Measurements from ENCODE around the gene BAD.

DNA sequence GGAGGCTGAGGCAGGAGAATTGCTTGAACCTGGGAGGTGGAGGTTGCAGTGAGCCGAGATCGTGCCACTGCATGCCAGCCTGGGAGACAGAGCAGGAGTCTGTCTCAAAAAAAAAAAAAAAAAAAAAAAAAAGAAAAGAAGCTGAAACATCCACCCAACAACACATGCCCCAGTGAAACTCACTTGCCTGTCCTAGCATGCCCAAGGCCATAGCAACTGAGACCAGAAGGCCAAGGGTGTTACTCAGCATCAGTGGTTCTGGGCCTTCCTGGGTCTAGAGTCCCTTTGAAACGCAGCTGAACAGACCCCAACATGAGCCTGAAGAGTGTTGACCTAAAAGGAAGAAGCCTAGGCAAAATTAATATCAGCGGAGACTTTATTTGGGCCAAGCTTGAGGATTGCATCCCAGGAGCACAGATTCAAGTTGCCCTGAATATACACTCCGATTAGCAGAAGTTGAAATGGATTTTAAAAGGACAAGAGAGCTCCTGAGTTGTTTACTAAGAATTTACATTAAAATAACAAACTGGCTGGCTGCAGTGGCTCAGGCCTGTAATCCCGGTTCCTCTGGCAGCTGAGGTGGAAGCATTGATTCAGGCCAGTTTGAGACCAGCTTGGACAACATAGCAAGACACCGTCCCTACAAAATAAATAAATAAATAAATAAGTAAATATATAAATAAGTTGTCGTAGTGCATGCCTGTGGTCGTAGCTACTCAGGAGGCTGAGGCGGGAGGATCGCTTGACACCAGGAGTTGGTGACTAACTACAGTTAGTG is 40.4 kb upstream of the BAD start:
- TF ChIP-seq POLR2A (IDR thresholded peaks at IDR 0.05) (no peak), EP300 (IDR thresholded peaks at IDR 0.05) (no peak), POLR2AphosphoS5 (IDR thresholded peaks at IDR 0.05) (no peak)
- TF ChIP-seq, protein P1, sequence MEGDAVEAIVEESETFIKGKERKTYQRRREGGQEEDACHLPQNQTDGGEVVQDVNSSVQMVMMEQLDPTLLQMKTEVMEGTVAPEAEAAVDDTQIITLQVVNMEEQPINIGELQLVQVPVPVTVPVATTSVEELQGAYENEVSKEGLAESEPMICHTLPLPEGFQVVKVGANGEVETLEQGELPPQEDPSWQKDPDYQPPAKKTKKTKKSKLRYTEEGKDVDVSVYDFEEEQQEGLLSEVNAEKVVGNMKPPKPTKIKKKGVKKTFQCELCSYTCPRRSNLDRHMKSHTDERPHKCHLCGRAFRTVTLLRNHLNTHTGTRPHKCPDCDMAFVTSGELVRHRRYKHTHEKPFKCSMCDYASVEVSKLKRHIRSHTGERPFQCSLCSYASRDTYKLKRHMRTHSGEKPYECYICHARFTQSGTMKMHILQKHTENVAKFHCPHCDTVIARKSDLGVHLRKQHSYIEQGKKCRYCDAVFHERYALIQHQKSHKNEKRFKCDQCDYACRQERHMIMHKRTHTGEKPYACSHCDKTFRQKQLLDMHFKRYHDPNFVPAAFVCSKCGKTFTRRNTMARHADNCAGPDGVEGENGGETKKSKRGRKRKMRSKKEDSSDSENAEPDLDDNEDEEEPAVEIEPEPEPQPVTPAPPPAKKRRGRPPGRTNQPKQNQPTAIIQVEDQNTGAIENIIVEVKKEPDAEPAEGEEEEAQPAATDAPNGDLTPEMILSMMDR (IDR thresholded peaks at IDR 0.05) = no peak

Data from suprapubic skin (tissue), 4 donors.